Activated CD8-positive, alpha-beta T cell treated with anti-CD3 and anti-CD28 coated beads for 36 hours (primary cell): ENCODE results near the gene ZNF180. TPM values are rescaled to one million over a fixed set of nuclear protein-coding genes. Genes with fewer than 3 reads are reported as not detected.

Experiments
- ATAC-seq: fragments of 200-7000 bp; cut with Tn5 transposase; one replicate; pipeline ENCODE4 v1.10.0; 2021; ENCODE audit warnings: mild to moderate bottlenecking, moderate library complexity
- CTCF ChIA-PET: fragments of 350-600 bp; sonication (Branson Sonifier 250); formaldehyde crosslinking; loops from one replicate; lab custom pipeline; 2021; ENCODE audit warnings: antibody characterized with exemption; lab: Charles Lee
- POLR2A ChIA-PET: fragments of 350-600 bp; sonication (Branson Sonifier 250); formaldehyde crosslinking; loops from one replicate; lab custom pipeline; 2021; ENCODE audit warnings: antibody characterized with exemption; lab: Charles Lee
- DNase-seq: peaks from one replicate; pipeline ENCODE4 v3.0.0-alpha.2; 2020
- H3K27ac Mint-ChIP-seq: one replicate; pipeline ENCODE4 v1.8.0; 2021; ENCODE audit warnings: mild to moderate bottlenecking, mixed read lengths
- H3K27me3 Mint-ChIP-seq: one replicate; pipeline ENCODE4 v1.8.0; 2021; ENCODE audit warnings: mixed read lengths
- H3K36me3 Mint-ChIP-seq: one replicate; pipeline ENCODE4 v1.8.0; 2021; ENCODE audit warnings: low read depth, mixed read lengths
- H3K4me1 Mint-ChIP-seq: one replicate; pipeline ENCODE4 v1.8.0; 2021; ENCODE audit warnings: low read depth, mixed read lengths
- H3K4me3 Mint-ChIP-seq: one replicate; pipeline ENCODE4 v1.8.0; 2021; ENCODE audit warnings: mild to moderate bottlenecking, moderate library complexity, mixed read lengths
- H3K9me3 Mint-ChIP-seq: one replicate; pipeline ENCODE4 v1.8.0; 2021; ENCODE audit warnings: mixed read lengths
- intact Hi-C: fragments of 100-400 bp; cut with micrococcal nuclease; formaldehyde crosslinking; loops from one replicate; pipeline ENCODE4 v1.10.0; 2022
- total RNA-seq, 2 experiments: library from RNA; stranded (reverse); gene quantifications; one replicate each; pipeline ENCODE4 v1.2.3, GENCODE V29; 2021
- TF ChIP-seq, protein P1 (sequence below): fragments of 200-600 bp; IDR thresholded peaks from one replicate; pipeline ENCODE4 v1.8.0; 2022; ENCODE audit warnings: antibody characterized with exemption, mild to moderate bottlenecking

The ZNF180 gene
- total RNA-seq, 2 experiments from 2014 or later, result 8.1 to 8.6 TPM

GRCh38 chr19:44455100-44455499 lies 45.2 kb downstream of the ZNF180 start:
- TF ChIP-seq, protein P1, sequence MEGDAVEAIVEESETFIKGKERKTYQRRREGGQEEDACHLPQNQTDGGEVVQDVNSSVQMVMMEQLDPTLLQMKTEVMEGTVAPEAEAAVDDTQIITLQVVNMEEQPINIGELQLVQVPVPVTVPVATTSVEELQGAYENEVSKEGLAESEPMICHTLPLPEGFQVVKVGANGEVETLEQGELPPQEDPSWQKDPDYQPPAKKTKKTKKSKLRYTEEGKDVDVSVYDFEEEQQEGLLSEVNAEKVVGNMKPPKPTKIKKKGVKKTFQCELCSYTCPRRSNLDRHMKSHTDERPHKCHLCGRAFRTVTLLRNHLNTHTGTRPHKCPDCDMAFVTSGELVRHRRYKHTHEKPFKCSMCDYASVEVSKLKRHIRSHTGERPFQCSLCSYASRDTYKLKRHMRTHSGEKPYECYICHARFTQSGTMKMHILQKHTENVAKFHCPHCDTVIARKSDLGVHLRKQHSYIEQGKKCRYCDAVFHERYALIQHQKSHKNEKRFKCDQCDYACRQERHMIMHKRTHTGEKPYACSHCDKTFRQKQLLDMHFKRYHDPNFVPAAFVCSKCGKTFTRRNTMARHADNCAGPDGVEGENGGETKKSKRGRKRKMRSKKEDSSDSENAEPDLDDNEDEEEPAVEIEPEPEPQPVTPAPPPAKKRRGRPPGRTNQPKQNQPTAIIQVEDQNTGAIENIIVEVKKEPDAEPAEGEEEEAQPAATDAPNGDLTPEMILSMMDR, result no peak
- Mint-ChIP-seq H3K27ac (no peak overlapping the region), H3K4me3 (no peak overlapping the region), H3K4me1 (no peaks in the 10 kb centered on the region), H3K36me3 (peaks cover 28% of the 10 kb centered on the region), H3K27me3 (no peaks in the 10 kb centered on the region), H3K9me3 (peaks cover 49% of the 10 kb centered on the region)
- no peak for ATAC-seq
- ChIA-PET CTCF (no interaction called here), POLR2A (no interaction called here)
- no peak for DNase-seq
- intact Hi-C loops, result no loop called here

GRCh38 chr19:44452367-44452766 lies 48.0 kb downstream of the ZNF180 start:
- ATAC-seq (no peak), DNase-seq (no peak)
- POLR2A ChIA-PET, result no interaction called here
- TF ChIP-seq, protein P1, result no peak
- Mint-ChIP-seq H3K9me3 (peaks cover 52% of the 10 kb centered on the region), H3K36me3 (peaks cover 35% of the 10 kb centered on the region), H3K27ac (no peak overlapping the region), H3K27me3 (no peaks in the 10 kb centered on the region), H3K4me3 (no peak overlapping the region), H3K4me1 (peaks cover 11% of the 10 kb centered on the region)
- intact Hi-C loops, result no loop called here
- CTCF ChIA-PET, result no interaction called here

DNA sequence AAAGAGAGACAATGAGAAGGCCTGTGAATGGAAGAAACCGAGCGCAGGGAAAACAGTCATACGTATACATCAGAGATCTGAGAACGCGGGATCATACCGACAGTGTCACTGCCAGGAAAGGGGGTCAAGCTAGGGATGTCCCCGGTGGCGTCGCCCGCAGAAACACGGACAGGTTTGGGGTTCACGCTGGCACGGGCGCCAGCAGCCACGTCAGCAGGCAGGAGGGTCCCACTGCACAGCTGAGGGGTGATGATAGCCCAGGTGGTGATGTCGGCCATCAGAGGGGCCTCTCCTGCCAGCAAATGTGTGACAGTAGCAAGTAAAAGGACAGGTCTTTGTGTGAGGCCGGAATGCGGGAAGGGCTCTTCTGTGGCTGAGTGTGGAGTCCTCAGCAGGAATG lies 48.6 kb downstream of the ZNF180 start:
- Mint-ChIP-seq H3K27ac (no peak overlapping the region), H3K9me3 (peaks cover 56% of the 10 kb centered on the region), H3K4me1 (peaks cover 12% of the 10 kb centered on the region), H3K36me3 (peaks cover 41% of the 10 kb centered on the region), H3K27me3 (no peaks in the 10 kb centered on the region), H3K4me3 (no peak overlapping the region)
- TF ChIP-seq, protein P1, result no peak
- ATAC-seq (no peak), DNase-seq (no peak)
- ChIA-PET POLR2A (no interaction called here), CTCF (no interaction called here)
- intact Hi-C loops, result no loop called here

DNA sequence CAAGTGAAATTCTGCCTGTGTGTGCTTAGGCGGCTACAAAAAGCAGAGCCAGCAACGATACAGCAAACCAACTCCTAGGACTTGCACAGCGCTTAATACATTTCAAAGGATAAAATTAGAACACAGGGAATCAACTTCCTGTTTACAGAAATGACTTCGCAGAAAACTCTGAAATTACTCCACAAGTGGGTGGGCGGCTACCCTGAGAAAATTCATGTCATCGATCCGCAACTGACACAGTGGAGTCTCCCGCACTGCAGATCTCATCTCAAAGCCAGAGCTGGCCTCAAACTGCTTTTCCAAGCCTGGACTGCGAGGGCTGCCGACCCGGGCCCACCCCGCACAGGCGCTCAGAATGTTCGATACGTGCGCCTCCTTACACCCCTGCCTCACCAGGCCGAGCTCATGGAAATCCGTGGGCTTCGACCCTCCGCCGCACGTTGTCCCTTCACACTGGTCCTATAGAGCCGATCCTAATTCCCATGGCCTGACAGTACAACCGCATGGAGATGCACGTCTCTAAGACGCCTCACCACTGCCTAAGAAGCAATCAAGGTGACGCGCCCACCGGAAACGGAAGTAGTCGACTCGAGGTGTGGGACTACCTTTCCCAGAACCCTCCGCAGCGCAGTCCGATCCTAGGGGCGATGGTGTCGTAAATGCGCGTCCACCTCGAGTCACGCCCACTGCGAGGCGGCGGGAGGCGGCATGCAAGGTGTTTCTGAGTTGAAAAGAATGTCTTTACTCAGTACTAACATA lies 52.2 kb downstream of the ZNF180 start, which contains the start of gene ZNF229:
ZNF229 (minus strand) TSS at position 557 of the 759 bp plus-strand sequence. CDS start 5,625 bp downstream, outside the sequence.
- CTCF ChIA-PET, result no interaction called here
- peak; percentile 99 for ATAC-seq
- TF ChIP-seq, protein P1, result no peak
- peak within 1 kb of the TSS; percentile 81 for H3K4me3 Mint-ChIP-seq
- intact Hi-C loops, result no loop called here
- peak within 1 kb of the TSS; percentile 86 for H3K27ac Mint-ChIP-seq
- H3K9me3 Mint-ChIP-seq, result peaks cover 66% of the 10 kb centered on the region
- H3K36me3 Mint-ChIP-seq, result peaks cover 64% of the 10 kb centered on the region
- peaks cover 12% of the 10 kb centered on the region for H3K4me1 Mint-ChIP-seq
- peak; percentile 94 for DNase-seq
- no peaks in the 10 kb centered on the region for H3K27me3 Mint-ChIP-seq
- POLR2A ChIA-PET, result no interaction called here

DNA sequence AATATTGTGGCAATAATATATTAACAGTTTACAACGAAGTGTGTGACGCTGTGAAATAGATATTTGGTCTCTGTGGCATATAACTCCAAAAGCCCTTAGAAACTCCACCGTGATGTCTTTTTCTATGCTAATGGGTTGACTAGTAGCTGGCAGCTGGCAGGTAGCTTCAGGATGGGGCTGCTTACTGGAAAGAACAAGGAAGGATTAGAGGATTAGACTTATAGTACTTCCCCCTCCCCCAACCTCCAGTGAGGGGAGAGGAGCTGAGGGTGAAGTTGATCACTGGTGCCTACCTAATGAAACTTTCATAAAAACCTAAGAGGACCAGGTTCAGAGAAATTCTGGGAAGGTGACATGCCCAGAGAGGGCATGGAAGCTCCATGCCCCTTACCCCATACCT lies 61.9 kb downstream of the ZNF180 start:
- no peaks in the 10 kb centered on the region for H3K4me1 Mint-ChIP-seq
- no peak overlapping the region for H3K27ac Mint-ChIP-seq
- CTCF ChIA-PET, result no interaction called here
- no peak for ATAC-seq
- POLR2A ChIA-PET, result no interaction called here
- intact Hi-C loops, result no loop called here
- H3K9me3 Mint-ChIP-seq, result peaks cover 65% of the 10 kb centered on the region
- H3K36me3 Mint-ChIP-seq, result peaks cover 63% of the 10 kb centered on the region
- no peaks in the 10 kb centered on the region for H3K27me3 Mint-ChIP-seq
- DNase-seq, result no peak
- no peak overlapping the region for H3K4me3 Mint-ChIP-seq
- TF ChIP-seq, protein P1, result no peak
